Measurements from ENCODE around the gene EML6.

- no peak for TF ChIP-seq CTCF (optimal IDR thresholded peaks at IDR 0.05 in 1 of 3, IDR thresholded peaks at IDR 0.05 in 1 of 3, conservative IDR thresholded peaks at IDR 0.05 in 1 of 3; ENCODE audit: extremely low read depth in 1 of 3, insufficient read depth in 2 of 3, low read length in 3 of 3)
- TF ChIP-seq EZH2 (IDR thresholded peaks at IDR 0.05; ENCODE audit: low read length) = no peak
Measured at GRCh38 chr2:54697934-54698333, 25.5 kb upstream of the EML6 start.

All from keratinocyte (primary cell).